Testis (tissue), 3 donors: ENCODE measurements around the gene MMRN2. TPM values are rescaled to one million over a fixed set of nuclear protein-coding genes. Genes with fewer than 3 reads are reported as not detected.
"Not testable (repeated sequence)": the region's sequence is repeated elsewhere in the genome, so short reads cannot be mapped to it uniquely, and the experiment has no call there.

ENCODE experiments used
- DNase-seq: peaks from one replicate; pipeline ENCODE4 v3.0.0-alpha.2; 2019
- H3K27ac ChIP-seq, 2 donors: fragments of 200-600 bp; sonication (generic); one replicate each; pipeline ENCODE4 v1.5.1; 2019
- H3K27me3 ChIP-seq: fragments of 200-600 bp; sonication (generic); one replicate; pipeline ENCODE4 v1.5.1; 2019
- H3K36me3 ChIP-seq: fragments of 200-600 bp; sonication (generic); one replicate; pipeline ENCODE4 v1.5.1; 2017; ENCODE audit warnings: low read depth; ENCODE audit errors: missing control alignments
- H3K4me1 ChIP-seq: fragments of 200-600 bp; sonication (generic); one replicate; pipeline ENCODE4 v1.5.1; 2019
- H3K4me3 ChIP-seq, 2 donors: fragments of 200-600 bp; sonication (generic); one replicate each; pipeline ENCODE4 v1.5.1; 2017 to 2019
- H3K9me3 ChIP-seq: fragments of 200-600 bp; sonication (generic); one replicate; pipeline ENCODE4 v1.5.1; 2017
- POLR2A ChIP-seq: fragments of 450-650 bp; IDR thresholded peaks from one replicate; pipeline ENCODE4 v1.6.1; 2017; ENCODE audit warnings: antibody characterized with exemption, mild to moderate bottlenecking, moderate library complexity
- WGBS, 2 donors: methylation state at CpG; one replicate each; pipeline ENCODE4 v1.1.5; 2018; 5-methylcytosine and 5-hydroxymethylcytosine counted together
- intact Hi-C: fragments of 100-400 bp; cut with DNase I; formaldehyde crosslinking; loops from one replicate; pipeline ENCODE4 v1.15.1; 2023; ENCODE audit warnings: low total_unique reads
- polyA plus RNA-seq: library from polyadenylated mRNA; stranded (reverse); fragments of 350-450 nt; fragmentation: Illumina TruSeq; extraction: RNeasy Lipid Tissue Mini Kit (QIAGEN cat#74804); gene quantifications from one replicate; pipeline ENCODE4 v1.2.3, GENCODE V29; 2014; ENCODE audit warnings: low read depth, low replicate concordance; ENCODE audit not compliant: insufficient read depth
- total RNA-seq, 2 donors: library from RNA; depleted of rRNA; stranded (reverse); fragments of >200 nt; gene quantifications; one replicate each; pipeline ENCODE4 v1.2.3, GENCODE V29; 2016
- TF ChIP-seq, protein P1 (sequence below), 3 experiments: fragments of 450-650 bp in 2 of 3; fragments of 200-600 bp in 1 of 3; sonication (generic) in 1 of 3; IDR thresholded peaks; one replicate each; pipeline ENCODE4 v1.5.1; 2016 to 2019; ENCODE audit warnings: antibody characterized with exemption in 3 of 3, mild to moderate bottlenecking in 2 of 3, moderate library complexity in 1 of 3

The MMRN2 gene
- total and polyA plus RNA-seq, 3 donors from 2014 or later: 14.9 to 21.2 (median 19.1) TPM

- Histone ChIP-seq H3K4me3 (no peak overlapping the region), H3K4me1 (peaks cover 49% of the 10 kb centered on the region), H3K9me3 (no peaks in the 10 kb centered on the region), H3K27ac (peak overlapping the region; percentile 87), H3K27me3 (no peaks in the 10 kb centered on the region), H3K36me3 (no peaks in the 10 kb centered on the region)
- intact Hi-C loops: no loop called here
- no peak for TF ChIP-seq POLR2A
- TF ChIP-seq, protein P1, sequence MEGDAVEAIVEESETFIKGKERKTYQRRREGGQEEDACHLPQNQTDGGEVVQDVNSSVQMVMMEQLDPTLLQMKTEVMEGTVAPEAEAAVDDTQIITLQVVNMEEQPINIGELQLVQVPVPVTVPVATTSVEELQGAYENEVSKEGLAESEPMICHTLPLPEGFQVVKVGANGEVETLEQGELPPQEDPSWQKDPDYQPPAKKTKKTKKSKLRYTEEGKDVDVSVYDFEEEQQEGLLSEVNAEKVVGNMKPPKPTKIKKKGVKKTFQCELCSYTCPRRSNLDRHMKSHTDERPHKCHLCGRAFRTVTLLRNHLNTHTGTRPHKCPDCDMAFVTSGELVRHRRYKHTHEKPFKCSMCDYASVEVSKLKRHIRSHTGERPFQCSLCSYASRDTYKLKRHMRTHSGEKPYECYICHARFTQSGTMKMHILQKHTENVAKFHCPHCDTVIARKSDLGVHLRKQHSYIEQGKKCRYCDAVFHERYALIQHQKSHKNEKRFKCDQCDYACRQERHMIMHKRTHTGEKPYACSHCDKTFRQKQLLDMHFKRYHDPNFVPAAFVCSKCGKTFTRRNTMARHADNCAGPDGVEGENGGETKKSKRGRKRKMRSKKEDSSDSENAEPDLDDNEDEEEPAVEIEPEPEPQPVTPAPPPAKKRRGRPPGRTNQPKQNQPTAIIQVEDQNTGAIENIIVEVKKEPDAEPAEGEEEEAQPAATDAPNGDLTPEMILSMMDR (IDR thresholded peaks at IDR 0.05): no peak
- WGBS, 2 donors: 37 to 58% methylated on average over 10 to 15 of the region's 15 CpGs
- peak; percentile 84 for DNase-seq
Measured at GRCh38 chr10:86953747-86954680, 3.4 kb downstream of the MMRN2 start.

DNA sequence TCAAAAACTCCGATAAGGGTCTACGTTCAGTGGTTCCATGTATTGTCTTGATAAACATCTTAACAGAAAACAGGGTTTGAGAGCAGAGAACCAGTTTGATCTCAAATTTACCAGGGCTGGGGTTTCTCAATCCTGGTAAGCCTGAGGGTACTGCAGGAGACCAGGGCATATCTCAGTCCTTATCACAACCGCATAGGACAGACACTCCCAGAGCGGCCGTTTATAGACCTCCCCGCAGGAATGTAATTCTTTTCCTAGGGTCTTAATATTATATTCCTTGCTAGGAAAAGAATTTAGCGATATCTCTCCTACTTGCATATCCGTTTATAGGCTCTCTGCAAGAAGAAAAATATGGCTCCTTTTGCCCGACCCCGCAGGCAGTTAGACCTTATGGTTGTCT lies 4.7 kb downstream of the MMRN2 start:
- H3K36me3 ChIP-seq, H3K27ac ChIP-seq, H3K4me3 ChIP-seq, DNase-seq, H3K9me3 ChIP-seq, H3K27me3 ChIP-seq, intact Hi-C loops: not testable (repeated sequence)
- H3K4me1 ChIP-seq: peaks cover 36% of the 10 kb centered on the region
- 91 to 94% methylated on average over 10 of the region's 10 CpGs for WGBS, 2 donors

GRCh38 chr10:86952106-86952505 lies 5.3 kb downstream of the MMRN2 start:
- TF ChIP-seq, protein P1 (IDR thresholded peaks at IDR 0.05): no peak
- no peak for TF ChIP-seq POLR2A
- Histone ChIP-seq H3K9me3 (no peaks in the 10 kb centered on the region), H3K4me1 (peaks cover 34% of the 10 kb centered on the region), H3K4me3 (no peak overlapping the region), H3K27me3 (no peaks in the 10 kb centered on the region), H3K27ac (no peak overlapping the region), H3K36me3 (no peaks in the 10 kb centered on the region)
- intact Hi-C loops: no loop called here
- no peak for DNase-seq
- WGBS, 2 donors: 88 to 95% methylated on average over 7 of the region's 7 CpGs

DNA sequence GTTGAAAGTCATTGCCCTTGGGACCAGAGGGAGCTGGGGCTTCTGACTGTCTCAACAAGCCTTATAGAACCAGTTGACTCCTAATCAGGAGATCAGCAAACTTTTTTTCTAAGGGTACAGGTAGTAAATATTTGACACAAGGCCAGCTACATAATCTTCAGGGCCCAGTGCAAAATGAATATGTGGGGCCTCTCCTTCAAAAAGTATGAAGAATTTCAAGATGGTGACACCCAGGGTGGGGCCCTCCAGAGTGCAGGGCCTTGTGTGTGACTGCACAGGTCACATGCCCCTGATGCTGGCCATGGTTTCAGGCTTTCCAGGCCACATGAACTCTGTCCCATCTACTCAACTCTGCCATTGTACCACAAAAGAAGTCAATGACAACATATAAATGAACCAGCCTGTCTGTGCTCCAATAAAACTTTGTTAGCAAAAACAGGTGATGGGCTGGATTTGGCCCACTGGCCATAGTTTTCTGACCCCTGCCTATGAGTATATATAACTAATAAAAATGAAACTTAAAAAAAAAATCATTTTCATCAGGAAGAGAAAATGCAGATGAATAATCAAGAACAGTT lies 6.1 kb downstream of the MMRN2 start:
- intact Hi-C loops: no loop called here
- no peak overlapping the region for H3K27ac ChIP-seq
- H3K9me3 ChIP-seq: no peaks in the 10 kb centered on the region
- H3K4me3 ChIP-seq: no peak overlapping the region
- TF ChIP-seq, protein P1 (IDR thresholded peaks at IDR 0.05): no peak
- no peak for TF ChIP-seq POLR2A
- DNase-seq: peak; percentile 0
- H3K4me1 ChIP-seq: peaks cover 28% of the 10 kb centered on the region
- H3K36me3 ChIP-seq: no peaks in the 10 kb centered on the region
- no peaks in the 10 kb centered on the region for H3K27me3 ChIP-seq

DNA sequence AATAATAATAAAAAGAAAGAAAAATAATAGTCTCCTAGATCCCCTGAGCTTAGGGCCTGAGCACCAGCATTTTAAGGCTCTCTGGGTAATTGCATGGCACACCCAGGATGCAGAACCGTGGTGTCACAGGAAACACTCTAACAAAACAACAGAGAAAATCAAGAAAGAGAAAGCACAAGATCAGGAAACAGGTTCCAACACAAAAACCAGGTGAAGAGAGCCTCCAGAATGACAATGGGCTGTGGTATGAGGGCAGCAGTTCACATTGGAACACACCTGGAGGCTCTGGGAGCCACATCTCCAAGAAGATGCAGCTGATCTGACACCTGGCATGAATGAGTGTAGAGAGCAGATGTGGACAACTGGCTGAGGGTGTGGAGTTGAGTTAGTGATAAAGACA lies 7.1 kb downstream of the MMRN2 start:
- peaks cover 31% of the 10 kb centered on the region for H3K4me1 ChIP-seq
- intact Hi-C loops: no loop called here
- TF ChIP-seq POLR2A: no peak
- TF ChIP-seq, protein P1 (IDR thresholded peaks at IDR 0.05): no peak
- 60 to 74% methylated on average over 1 of the region's 1 CpG for WGBS, 2 donors
- no peak overlapping the region for H3K4me3 ChIP-seq
- no peaks in the 10 kb centered on the region for H3K36me3 ChIP-seq
- H3K9me3 ChIP-seq: no peaks in the 10 kb centered on the region
- H3K27me3 ChIP-seq: no peaks in the 10 kb centered on the region
- DNase-seq: peak; percentile 10
- H3K27ac ChIP-seq: no peak overlapping the region

GRCh38 chr10:86947806-86948205 lies 9.6 kb downstream of the MMRN2 start:
- H3K27ac ChIP-seq, intact Hi-C loops, H3K36me3 ChIP-seq, H3K27me3 ChIP-seq, H3K9me3 ChIP-seq, H3K4me3 ChIP-seq: not testable (repeated sequence)
- WGBS, 2 donors: 88 to 94% methylated on average over 4 of the region's 4 CpGs
- peak; percentile 4 for DNase-seq
- peaks cover 22% of the 10 kb centered on the region for H3K4me1 ChIP-seq
